HG02943 (cell line): ENCODE data around the gene BMERB1.
"Not testable (repeated sequence)": the region's sequence is repeated elsewhere in the genome, so short reads cannot be mapped to it uniquely, and the experiment has no call there.

Experiments used
- ATAC-seq: cut with Tn5 transposase; IDR thresholded peaks from one replicate; pipeline ENCODE4 v1.9.1; 2021; ENCODE audit warnings: mild to moderate bottlenecking, low read depth, moderate library complexity; ENCODE audit not compliant: unreplicated experiment

Gene BMERB1

GRCh38 chr16:15434425-15435215, at the start of gene BMERB1:
TSS of gene BMERB1 (plus strand) at chr16:15434588. CDS start at chr16:15434654, 66 bp downstream.
- ATAC-seq = no peak

- not testable (repeated sequence) for ATAC-seq
Measured at GRCh38 chr16:15388060-15388459, 46.3 kb upstream of the BMERB1 start.

- ATAC-seq = not testable (repeated sequence)
Measured at GRCh38 chr16:15389916-15390315, 44.5 kb upstream of the BMERB1 start.

- not testable (repeated sequence) for ATAC-seq
Measured at GRCh38 chr16:15393025-15393424, 41.4 kb upstream of the BMERB1 start.

GRCh38 chr16:15395631-15396508, 38.5 kb upstream of the BMERB1 start, which contains the start of gene MPV17L:
TSS of gene MPV17L (plus strand) at chr16:15395754. CDS start at chr16:15395898, 144 bp downstream.
- ATAC-seq = not testable (repeated sequence)

GRCh38 chr16:15396509-15396829, 37.9 kb upstream of the BMERB1 start:
- ATAC-seq = not testable (repeated sequence)

- no peak for ATAC-seq
Measured at GRCh38 chr16:15396948-15397594, 37.3 kb upstream of the BMERB1 start.

GRCh38 chr16:15398618-15399316, 35.6 kb upstream of the BMERB1 start:
- no peak for ATAC-seq

GRCh38 chr16:15399317-15399716, 35.1 kb upstream of the BMERB1 start:
- ATAC-seq = no peak

GRCh38 chr16:15400314-15400713, 34.1 kb upstream of the BMERB1 start:
- ATAC-seq = not testable (repeated sequence)

- ATAC-seq = no peak
Measured at GRCh38 chr16:15401972-15402371, 32.4 kb upstream of the BMERB1 start.

- ATAC-seq = no peak
Measured at GRCh38 chr16:15403392-15403995, 30.9 kb upstream of the BMERB1 start.

- ATAC-seq = not testable (repeated sequence)
Measured at GRCh38 chr16:15404091-15404490, 30.3 kb upstream of the BMERB1 start.

- ATAC-seq = no peak
Measured at GRCh38 chr16:15404792-15405191, 29.6 kb upstream of the BMERB1 start.

GRCh38 chr16:15407756-15408155, 26.6 kb upstream of the BMERB1 start:
- ATAC-seq = not testable (repeated sequence)

- ATAC-seq = not testable (repeated sequence)
Measured at GRCh38 chr16:15409476-15409875, 24.9 kb upstream of the BMERB1 start.

GRCh38 chr16:15415511-15415985, 18.8 kb upstream of the BMERB1 start:
- no peak for ATAC-seq

- ATAC-seq = no peak
Measured at GRCh38 chr16:15417197-15417596, 17.2 kb upstream of the BMERB1 start.

- no peak for ATAC-seq
Measured at GRCh38 chr16:15418206-15418605, 16.2 kb upstream of the BMERB1 start.

GRCh38 chr16:15421696-15422095, 12.7 kb upstream of the BMERB1 start:
- not testable (repeated sequence) for ATAC-seq
